Smooth muscle cell (in vitro differentiated cells): ENCODE measurements around the gene PUSL1. TPM values are rescaled to one million over a fixed set of nuclear protein-coding genes. Genes with fewer than 3 reads are reported as not detected.

Source experiments
- DNase-seq: peaks from one replicate; lab custom pipeline; 2025; ENCODE audit not compliant: unreplicated experiment; lab: John Stamatoyannopoulos, UW
- H2AFZ ChIP-seq: fragments of 200-600 bp; sonication (generic); 2 replicates; pipeline ENCODE4 v1.6.0; 2016; ENCODE audit warnings: antibody characterized with exemption, low read depth, mild to moderate bottlenecking
- H3F3A ChIP-seq: fragments of 200-600 bp; sonication (generic); 2 replicates; pipeline ENCODE4 v1.6.0; 2017; ENCODE audit warnings: antibody characterized with exemption, low read depth
- H3K27ac ChIP-seq: fragments of 200-600 bp; sonication (generic); 2 replicates; pipeline ENCODE4 v1.5.1; 2016; ENCODE audit warnings: low read depth, mild to moderate bottlenecking
- H3K27me3 ChIP-seq: fragments of 200-600 bp; sonication (generic); 2 replicates; pipeline ENCODE4 v1.6.1; 2016; ENCODE audit warnings: low read depth, mild to moderate bottlenecking
- H3K36me3 ChIP-seq: fragments of 200-600 bp; sonication (generic); 2 replicates; pipeline ENCODE4 v1.5.1; 2016; ENCODE audit warnings: low read depth
- H3K4me1 ChIP-seq: fragments of 200-600 bp; sonication (generic); 2 replicates; pipeline ENCODE4 v1.5.1; 2016; ENCODE audit warnings: low read depth
- H3K4me2 ChIP-seq: fragments of 200-600 bp; sonication (generic); 2 replicates; pipeline ENCODE4 v1.6.0; 2016; ENCODE audit warnings: mild to moderate bottlenecking
- H3K4me3 ChIP-seq: fragments of 200-600 bp; sonication (generic); 2 replicates; pipeline ENCODE4 v1.5.1; 2016; ENCODE audit warnings: mild to moderate bottlenecking
- H3K79me2 ChIP-seq: fragments of 200-600 bp; sonication (generic); 2 replicates; pipeline ENCODE4 v1.6.0; 2016; ENCODE audit warnings: low read depth, mild to moderate bottlenecking
- H3K9ac ChIP-seq: fragments of 200-600 bp; sonication (generic); 2 replicates; pipeline ENCODE4 v1.6.0; 2016; ENCODE audit warnings: low read depth
- H3K9me3 ChIP-seq: fragments of 200-600 bp; sonication (generic); replicated peaks from 2 replicates; pipeline ENCODE4 v1.5.1; 2016; ENCODE audit warnings: low read depth
- H4K20me1 ChIP-seq: fragments of 200-600 bp; sonication (generic); 2 replicates; pipeline ENCODE4 v1.6.0; 2016; ENCODE audit warnings: low read depth
- CTCF ChIP-seq: fragments of 200-600 bp; sonication (generic); IDR thresholded peaks from 2 replicates; pipeline ENCODE4 v1.5.1; 2017; ENCODE audit warnings: borderline replicate concordance, mild to moderate bottlenecking, antibody characterized with exemption; ENCODE audit not compliant: insufficient read depth, poor library complexity, severe bottlenecking
- WGBS: methylation state at CpG from one replicate; pipeline ENCODE4 v1.1.7; 2016; ENCODE audit warnings: low lambda C conversion rate; 5-methylcytosine and 5-hydroxymethylcytosine counted together
- polyA plus RNA-seq: library from polyadenylated mRNA; unstranded; fragments of >200 nt; fragmentation: Nextera tagmentation; extraction: Ambion mirVana; gene quantifications from 2 replicates; pipeline ENCODE4 v1.2.1, GENCODE V29; 2016
- total RNA-seq: library from RNA; depleted of rRNA; stranded (reverse); fragments of >200 nt; gene quantifications from 2 replicates; pipeline ENCODE4 v1.2.3, GENCODE V29; 2014

The PUSL1 gene
- total and polyA plus RNA-seq, 2 experiments from 2014 or later = 16.7 to 31.4 TPM

- Histone ChIP-seq H3K4me3 (no peak overlapping the region), H3K4me2 (no peak overlapping the region), H3K79me2 (no peaks in the 10 kb centered on the region), H4K20me1 (peaks cover 7% of the 10 kb centered on the region), H3K27ac (no peak overlapping the region), H3K27me3 (no peaks in the 10 kb centered on the region), H3K4me1 (no peaks in the 10 kb centered on the region), H3K9me3 (no peaks in the 10 kb centered on the region), H3K36me3 (no peaks in the 10 kb centered on the region), H3K9ac (no peak overlapping the region), H3F3A (no peaks in the 10 kb centered on the region), H2AFZ (no peak overlapping the region)
- no peak for DNase-seq
- no peak for TF ChIP-seq CTCF
- 82% methylated on average over 43 of the region's 94 CpGs for WGBS
Measured at GRCh38 chr1:1293263-1294249, 14.8 kb upstream of the PUSL1 start.

DNA sequence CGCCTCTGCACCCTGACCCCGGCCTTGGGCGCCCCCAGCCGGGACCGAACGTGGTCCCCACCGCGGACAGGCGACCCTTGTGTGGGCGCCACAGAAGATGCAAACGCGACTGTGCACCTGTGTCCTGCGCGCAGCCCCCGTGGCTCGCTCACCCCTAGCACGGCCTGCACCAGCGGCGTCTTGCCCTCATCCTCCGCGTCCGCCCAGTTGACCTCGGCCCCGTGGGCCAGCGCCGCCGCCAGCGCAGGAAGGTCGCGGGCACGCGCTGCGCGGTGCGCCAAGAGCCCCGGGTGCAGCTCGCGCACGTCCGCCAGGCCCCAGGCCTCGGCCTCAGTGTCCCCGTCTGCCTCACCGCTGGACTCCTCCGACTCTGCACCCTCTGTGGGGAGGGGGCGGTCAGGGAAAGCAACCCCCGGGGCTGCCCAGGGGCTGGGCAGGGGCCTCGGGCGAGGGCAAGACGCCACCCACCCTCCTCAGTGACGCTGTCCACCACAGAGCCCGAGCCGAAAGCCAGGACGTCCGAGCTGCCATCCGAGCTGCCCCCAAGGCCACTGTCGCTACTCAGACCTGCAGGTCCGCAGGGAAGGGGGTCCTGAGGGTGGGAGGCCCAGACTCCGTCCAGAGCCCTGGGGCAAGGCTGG is 14.0 kb upstream of the PUSL1 start:
- WGBS = 94% methylated on average over 56 of the region's 58 CpGs
- Histone ChIP-seq H4K20me1 (peaks cover 15% of the 10 kb centered on the region), H3K4me3 (no peak overlapping the region), H3K9ac (no peak overlapping the region), H3K36me3 (no peaks in the 10 kb centered on the region), H3K79me2 (no peaks in the 10 kb centered on the region), H3K4me2 (no peak overlapping the region), H2AFZ (no peak overlapping the region), H3F3A (no peaks in the 10 kb centered on the region), H3K27ac (no peak overlapping the region), H3K27me3 (no peaks in the 10 kb centered on the region), H3K4me1 (no peaks in the 10 kb centered on the region), H3K9me3 (no peaks in the 10 kb centered on the region)
- TF ChIP-seq CTCF = no peak
- no peak for DNase-seq

DNA sequence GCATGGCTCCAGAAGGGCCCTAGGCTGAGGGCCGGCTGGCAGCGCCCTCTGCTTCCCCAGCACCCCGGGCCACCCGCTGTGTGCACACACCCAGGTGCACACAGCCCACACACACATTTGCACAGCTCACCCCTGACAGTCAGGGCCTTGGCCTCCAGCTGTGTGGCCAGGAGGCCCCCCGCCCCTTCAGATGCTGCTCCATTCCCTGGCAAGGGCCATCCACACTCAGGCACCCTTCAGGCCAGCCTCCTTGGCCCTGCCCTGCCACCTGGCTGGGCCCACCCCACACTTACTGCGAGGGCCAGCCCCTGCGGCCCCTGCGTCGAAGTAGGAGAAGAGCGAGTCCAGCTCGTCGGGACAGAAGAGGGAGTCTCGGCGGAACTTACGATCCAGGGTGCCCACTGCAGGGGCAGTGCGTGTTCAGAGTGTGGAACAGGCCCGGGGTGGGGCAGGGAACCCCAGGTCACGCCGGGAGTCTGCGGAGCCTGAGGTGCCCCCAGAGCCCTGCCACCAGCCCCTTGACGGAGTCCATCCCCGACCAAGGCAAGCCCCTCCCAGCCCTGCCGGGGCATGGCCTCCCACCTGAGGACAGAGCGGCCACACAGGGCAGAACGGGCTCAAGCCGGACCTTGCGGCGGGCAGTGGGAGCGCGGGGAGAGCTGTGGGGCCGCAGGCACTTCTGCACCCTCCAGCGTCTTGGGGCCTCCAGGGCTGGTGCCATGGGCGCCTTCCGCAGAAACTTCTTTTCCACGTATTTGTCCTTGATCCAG is 13.1 kb upstream of the PUSL1 start:
- Histone ChIP-seq H3K4me2 (no peak overlapping the region), H4K20me1 (peaks cover 25% of the 10 kb centered on the region), H3K79me2 (no peaks in the 10 kb centered on the region), H3K36me3 (no peaks in the 10 kb centered on the region), H3K4me3 (no peak overlapping the region), H3K27me3 (no peaks in the 10 kb centered on the region), H3K9ac (no peak overlapping the region), H3K4me1 (no peaks in the 10 kb centered on the region), H3K9me3 (no peaks in the 10 kb centered on the region), H2AFZ (no peak overlapping the region), H3K27ac (no peak overlapping the region), H3F3A (no peaks in the 10 kb centered on the region)
- WGBS = 96% methylated on average over 30 of the region's 35 CpGs
- DNase-seq = no peak
- TF ChIP-seq CTCF = no peak
